ENCODE results near the gene CBFA2T3.

CBFA2T3 gene

DNA sequence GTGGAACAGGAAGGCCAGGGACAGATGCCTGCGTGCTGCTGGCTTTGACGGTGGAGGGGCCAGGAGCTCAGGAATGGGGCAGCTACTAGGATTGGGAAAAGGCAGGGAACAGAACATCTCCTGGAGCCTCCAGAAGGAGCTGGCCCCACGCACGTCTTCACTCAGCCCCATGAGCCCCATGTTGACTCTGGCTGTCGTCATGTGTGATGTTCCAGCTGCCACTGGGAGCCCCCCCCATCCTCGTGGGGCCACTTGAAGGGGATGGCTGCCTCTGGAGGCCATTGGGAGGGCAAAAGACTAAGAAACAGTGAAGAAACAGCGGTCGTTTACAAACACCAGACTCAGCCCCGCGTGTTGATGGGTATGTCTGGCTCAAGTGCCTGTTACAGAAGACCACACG lies 146.7 kb downstream of the CBFA2T3 start:
- no peaks in the 10 kb centered on the region; the same call in 1 of the 2 replicates for H4K20me1 ChIP-seq (ENCODE audit: insufficient read depth, low read length)
- no peak overlapping the region for H3K9ac ChIP-seq (ENCODE audit: low read length)
- H3K4me3 ChIP-seq (ENCODE audit: low read length): no peak overlapping the region
- H3K27me3 ChIP-seq (ENCODE audit: low read depth, low read length): no peaks in the 10 kb centered on the region
- H2AFZ ChIP-seq (ENCODE audit: low read depth, low read length): no peak overlapping the region
- H3K4me2 ChIP-seq (ENCODE audit: low read length): no peak overlapping the region
- no peaks in the 10 kb centered on the region for H3K79me2 ChIP-seq (ENCODE audit: low read length)
- no peaks in the 10 kb centered on the region for H3K36me3 ChIP-seq (replicated peaks; ENCODE audit: low read depth, low read length)
- H3K4me1 ChIP-seq (ENCODE audit: low read length): peaks cover 5% of the 10 kb centered on the region; the same call in 1 of the 2 replicates
- no peak for TF ChIP-seq EZH2phosphoT487 (IDR thresholded peaks at IDR 0.05; ENCODE audit: low read depth)
- TF ChIP-seq, protein P1, sequence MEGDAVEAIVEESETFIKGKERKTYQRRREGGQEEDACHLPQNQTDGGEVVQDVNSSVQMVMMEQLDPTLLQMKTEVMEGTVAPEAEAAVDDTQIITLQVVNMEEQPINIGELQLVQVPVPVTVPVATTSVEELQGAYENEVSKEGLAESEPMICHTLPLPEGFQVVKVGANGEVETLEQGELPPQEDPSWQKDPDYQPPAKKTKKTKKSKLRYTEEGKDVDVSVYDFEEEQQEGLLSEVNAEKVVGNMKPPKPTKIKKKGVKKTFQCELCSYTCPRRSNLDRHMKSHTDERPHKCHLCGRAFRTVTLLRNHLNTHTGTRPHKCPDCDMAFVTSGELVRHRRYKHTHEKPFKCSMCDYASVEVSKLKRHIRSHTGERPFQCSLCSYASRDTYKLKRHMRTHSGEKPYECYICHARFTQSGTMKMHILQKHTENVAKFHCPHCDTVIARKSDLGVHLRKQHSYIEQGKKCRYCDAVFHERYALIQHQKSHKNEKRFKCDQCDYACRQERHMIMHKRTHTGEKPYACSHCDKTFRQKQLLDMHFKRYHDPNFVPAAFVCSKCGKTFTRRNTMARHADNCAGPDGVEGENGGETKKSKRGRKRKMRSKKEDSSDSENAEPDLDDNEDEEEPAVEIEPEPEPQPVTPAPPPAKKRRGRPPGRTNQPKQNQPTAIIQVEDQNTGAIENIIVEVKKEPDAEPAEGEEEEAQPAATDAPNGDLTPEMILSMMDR (IDR thresholded peaks at IDR 0.05; ENCODE audit: low read depth, low read length): no peak
- H3K27ac ChIP-seq (ENCODE audit: low read length): no peak overlapping the region
- H3K9me3 ChIP-seq (ENCODE audit: insufficient read depth, low read length): no peaks in the 10 kb centered on the region

- Histone ChIP-seq H3K4me3 (ENCODE audit: low read length) (no peak overlapping the region), H3K27ac (ENCODE audit: low read length) (no peak overlapping the region)
- no peak for TF ChIP-seq EZH2phosphoT487 (IDR thresholded peaks at IDR 0.05; ENCODE audit: low read depth)
- TF ChIP-seq, protein P1 (IDR thresholded peaks at IDR 0.05; ENCODE audit: low read depth, low read length): no peak
Observed at GRCh38 chr16:88828711-88829110, 148.3 kb downstream of the CBFA2T3 start.

DNA sequence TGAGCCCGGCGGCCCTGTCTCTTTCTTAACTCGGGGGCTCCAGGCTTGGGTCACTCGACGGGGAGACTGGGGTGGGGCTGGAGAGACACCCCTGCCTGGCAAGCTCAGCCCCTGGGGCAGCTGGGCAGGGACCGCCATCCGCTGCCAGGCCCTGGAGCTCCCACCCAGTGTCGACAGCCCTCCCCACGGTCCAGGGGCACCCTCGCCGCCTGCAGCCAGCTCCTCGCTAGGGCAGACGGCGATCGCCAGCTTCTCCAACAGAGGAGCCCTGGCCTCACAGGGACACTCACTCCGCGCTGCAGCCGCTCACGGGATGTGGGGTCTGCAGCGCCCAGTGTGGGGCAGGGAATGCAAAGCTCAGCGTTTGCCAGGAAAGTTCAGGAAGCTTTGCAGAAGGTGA lies 149.3 kb downstream of the CBFA2T3 start:
- H2AFZ ChIP-seq (ENCODE audit: low read depth, low read length): no peak overlapping the region
- H3K4me3 ChIP-seq (ENCODE audit: low read length): no peak overlapping the region
- H4K20me1 ChIP-seq (ENCODE audit: insufficient read depth, low read length): no peaks in the 10 kb centered on the region; the same call in 1 of the 2 replicates
- H3K9ac ChIP-seq (ENCODE audit: low read length): no peak overlapping the region
- TF ChIP-seq EZH2phosphoT487 (IDR thresholded peaks at IDR 0.05; ENCODE audit: low read depth): no peak
- TF ChIP-seq, protein P1 (IDR thresholded peaks at IDR 0.05; ENCODE audit: low read depth, low read length): no peak
- no peaks in the 10 kb centered on the region for H3K79me2 ChIP-seq (ENCODE audit: low read length)
- H3K4me1 ChIP-seq (ENCODE audit: low read length): peaks cover 5% of the 10 kb centered on the region; the same call in 1 of the 2 replicates
- H3K27me3 ChIP-seq (ENCODE audit: low read depth, low read length): no peaks in the 10 kb centered on the region
- H3K9me3 ChIP-seq (ENCODE audit: insufficient read depth, low read length): no peaks in the 10 kb centered on the region
- H3K4me2 ChIP-seq (ENCODE audit: low read length): no peak overlapping the region
- no peak overlapping the region for H3K27ac ChIP-seq (ENCODE audit: low read length)
- H3K36me3 ChIP-seq (replicated peaks; ENCODE audit: low read depth, low read length): no peaks in the 10 kb centered on the region

More at GRCh38 chr16:88828711-88829110, 148.3 kb downstream of the CBFA2T3 start:
- Histone ChIP-seq H3K4me1 (ENCODE audit: low read length) (peaks cover 5% of the 10 kb centered on the region; the same call in 1 of the 2 replicates), H3K79me2 (ENCODE audit: low read length) (no peaks in the 10 kb centered on the region), H3K9ac (ENCODE audit: low read length) (no peak overlapping the region), H2AFZ (ENCODE audit: low read depth, low read length) (no peak overlapping the region), H3K36me3 (replicated peaks; ENCODE audit: low read depth, low read length) (no peaks in the 10 kb centered on the region), H3K27me3 (ENCODE audit: low read depth, low read length) (no peaks in the 10 kb centered on the region), H3K9me3 (ENCODE audit: insufficient read depth, low read length) (no peaks in the 10 kb centered on the region), H4K20me1 (ENCODE audit: insufficient read depth, low read length) (no peaks in the 10 kb centered on the region; the same call in 1 of the 2 replicates), H3K4me2 (ENCODE audit: low read length) (no peak overlapping the region)

DNA sequence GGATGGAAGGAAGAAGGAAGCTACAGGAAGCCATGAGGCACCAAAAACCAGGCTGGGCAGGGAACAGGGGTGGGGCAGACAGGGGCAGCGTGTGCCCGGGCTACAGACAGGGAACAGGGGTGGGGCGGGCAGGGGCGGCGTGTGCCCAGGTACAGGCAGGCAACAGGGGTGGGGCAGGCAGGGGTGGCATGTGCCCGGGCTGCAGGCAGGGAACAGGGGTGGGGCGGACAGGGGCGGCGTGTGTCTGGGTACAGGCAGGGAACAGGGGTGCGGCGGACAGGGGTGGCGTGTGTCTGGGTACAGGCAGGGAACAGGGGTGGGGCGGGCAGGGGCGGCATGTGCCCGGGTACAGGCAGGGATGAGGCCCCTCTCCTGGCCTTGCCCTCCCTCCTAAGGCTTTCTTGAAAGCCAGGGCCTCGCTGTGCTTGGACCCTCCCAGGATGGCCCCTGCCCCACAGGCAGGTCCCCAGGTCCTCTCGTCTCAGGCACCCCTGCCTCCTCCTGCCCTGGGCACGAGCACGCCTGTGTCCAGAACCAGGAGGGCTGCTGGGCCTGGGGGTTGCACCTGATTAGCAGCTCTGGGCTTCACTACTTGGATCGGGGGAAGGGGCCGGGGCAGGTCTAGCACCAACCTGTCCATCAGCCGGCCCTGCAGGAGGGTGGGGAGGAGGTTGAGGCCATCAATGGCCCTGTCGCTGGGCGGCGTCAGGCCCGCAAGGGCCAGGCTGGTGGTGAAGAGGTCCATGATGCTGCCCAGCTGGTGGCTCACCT lies 150.8 kb downstream of the CBFA2T3 start:
- Histone ChIP-seq H3K4me1 (ENCODE audit: low read length) (no peaks in the 10 kb centered on the region), H3K79me2 (ENCODE audit: low read length) (no peaks in the 10 kb centered on the region), H3K27me3 (ENCODE audit: low read depth, low read length) (no peaks in the 10 kb centered on the region), H3K4me2 (ENCODE audit: low read length) (no peak overlapping the region), H3K27ac (ENCODE audit: low read length) (no peak overlapping the region), H4K20me1 (ENCODE audit: insufficient read depth, low read length) (no peaks in the 10 kb centered on the region; the same call in 1 of the 2 replicates), H2AFZ (ENCODE audit: low read depth, low read length) (no peak overlapping the region), H3K9me3 (ENCODE audit: insufficient read depth, low read length) (no peaks in the 10 kb centered on the region), H3K9ac (ENCODE audit: low read length) (no peak overlapping the region), H3K4me3 (ENCODE audit: low read length) (no peak overlapping the region), H3K36me3 (replicated peaks; ENCODE audit: low read depth, low read length) (no peaks in the 10 kb centered on the region)
- TF ChIP-seq, protein P1 (IDR thresholded peaks at IDR 0.05; ENCODE audit: low read depth, low read length): no peak
- no peak for TF ChIP-seq EZH2phosphoT487 (IDR thresholded peaks at IDR 0.05; ENCODE audit: low read depth)
